B cell (primary cell): Measurements from ENCODE around the gene NUP93. TPM values are rescaled to one million over a fixed set of nuclear protein-coding genes. Genes with fewer than 3 reads are reported as not detected.

Experiments
- ATAC-seq: fragments of 200-7000 bp; cut with Tn5 transposase; one replicate; pipeline ENCODE4 v1.10.0; 2021; ENCODE audit warnings: low read depth, mild to moderate bottlenecking, moderate number of reproducible peaks, moderate library complexity
- CTCF ChIA-PET: fragments of 350-600 bp; sonication (Branson Sonifier 250); formaldehyde crosslinking; loops from one replicate; lab custom pipeline; 2021; ENCODE audit warnings: antibody characterized with exemption, inconsistent platforms; lab: Charles Lee
- POLR2A ChIA-PET: fragments of 350-600 bp; sonication (Branson Sonifier 250); formaldehyde crosslinking; loops from one replicate; lab custom pipeline; 2021; ENCODE audit warnings: antibody characterized with exemption; lab: Charles Lee
- DNase-seq: peaks from one replicate; pipeline ENCODE4 v3.0.0; 2013
- H2AFZ ChIP-seq: 2 replicates; pipeline ENCODE4 v1.6.1; 2012; ENCODE audit warnings: mild to moderate bottlenecking, low read depth, low read length; ENCODE audit not compliant: insufficient read depth, poor library complexity, severe bottlenecking
- H3K27ac ChIP-seq, 2 donors: 1 replicate in 1 of 2; 2 replicates in 1 of 2; pipeline ENCODE4 v1.5.1; 2012 to 2013; ENCODE audit warnings: low read length in 2 of 2, mild to moderate bottlenecking in 2 of 2, moderate library complexity in 1 of 2
- H3K27me3 ChIP-seq, 4 experiments: fragments of 200-600 bp in 1 of 4; sonication (generic) in 1 of 4; replicated peaks in 1 of 4; 1 replicate in 2 of 4; 2 replicates in 2 of 4; pipeline versions ENCODE4 v1.6.1 to v1.7.0; 2013 to 2016; ENCODE audit warnings: low read length in 3 of 4, mild to moderate bottlenecking in 2 of 4, mixed read lengths in 1 of 4, moderate library complexity in 1 of 4; ENCODE audit not compliant: insufficient read depth in 4 of 4, control insufficient read depth in 3 of 4; ENCODE audit errors: control extremely low read depth in 1 of 4
- H3K36me3 ChIP-seq, 2 experiments: replicated peaks in 1 of 2; 1 replicate in 1 of 2; 2 replicates in 1 of 2; pipeline versions ENCODE4 v1.6.1 to v1.7.1; 2013; ENCODE audit warnings: low read length in 1 of 2; ENCODE audit not compliant: insufficient read depth in 2 of 2, control insufficient read depth in 1 of 2; ENCODE audit errors: control extremely low read depth in 1 of 2, extremely low read depth in 1 of 2
- H3K4me1 ChIP-seq, 2 donors: fragments of 200-600 bp in 1 of 2; sonication (generic) in 1 of 2; 1 replicate in 1 of 2; 2 replicates in 1 of 2; pipeline versions ENCODE4 v1.5.1 to v1.6.1; 2013 to 2017; ENCODE audit warnings: low read length in 2 of 2; ENCODE audit not compliant: control insufficient read depth in 2 of 2, insufficient read depth in 2 of 2
- H3K4me2 ChIP-seq: replicated peaks from 2 replicates; pipeline ENCODE3; 2012; ENCODE audit warnings: mild to moderate bottlenecking, low read depth, low read length; ENCODE audit not compliant: poor library complexity, severe bottlenecking
- H3K4me3 ChIP-seq, 5 experiments: fragments of 200-600 bp in 1 of 5; sonication (generic) in 1 of 5; 1 replicate in 3 of 5; 2 replicates in 2 of 5; pipeline versions ENCODE4 v1.5.1 to v1.7.0; 2011 to 2016; ENCODE audit warnings: low read length in 4 of 5, mild to moderate bottlenecking in 4 of 5, low read depth in 2 of 5, control low read depth in 1 of 5, moderate library complexity in 1 of 5; ENCODE audit not compliant: insufficient read depth in 1 of 5; ENCODE audit errors: control extremely low read depth in 1 of 5, extremely low read depth in 1 of 5
- H3K79me2 ChIP-seq: fragments of 200-600 bp; sonication (generic); one replicate; pipeline ENCODE4 v1.6.0; 2016; ENCODE audit warnings: low read length; ENCODE audit not compliant: control insufficient read depth, insufficient read depth
- H3K9ac ChIP-seq: fragments of 200-600 bp; sonication (generic); 2 replicates; pipeline ENCODE4 v1.6.1; 2017; ENCODE audit warnings: mild to moderate bottlenecking, low read length, moderate library complexity
- H3K9me3 ChIP-seq, 3 donors: one replicate each; pipeline versions ENCODE4 v1.6.1 to v1.7.1; 2013; ENCODE audit warnings: low read length in 2 of 3; ENCODE audit not compliant: control insufficient read depth in 2 of 3, insufficient read depth in 1 of 3; ENCODE audit errors: control extremely low read depth in 1 of 3
- H4K20me1 ChIP-seq: 2 replicates; pipeline ENCODE4 v1.6.0; 2012; ENCODE audit warnings: mild to moderate bottlenecking, low read length; ENCODE audit not compliant: insufficient read depth, control insufficient read depth, poor library complexity, severe bottlenecking
- H3K27ac Mint-ChIP-seq: one replicate; pipeline ENCODE4 v1.8.0; 2021; ENCODE audit warnings: mixed read lengths
- H3K27me3 Mint-ChIP-seq: one replicate; pipeline ENCODE4 v1.8.0; 2021; ENCODE audit warnings: mixed read lengths
- H3K4me1 Mint-ChIP-seq: one replicate; pipeline ENCODE4 v1.8.0; 2021; ENCODE audit warnings: mixed read lengths
- H3K4me3 Mint-ChIP-seq: one replicate; pipeline ENCODE4 v1.8.0; 2021; ENCODE audit warnings: mixed read lengths
- H3K9me3 Mint-ChIP-seq: one replicate; pipeline ENCODE4 v1.8.0; 2022; ENCODE audit warnings: mixed read lengths; ENCODE audit not compliant: insufficient read depth
- CTCF ChIP-seq: fragments of 200-600 bp; IDR thresholded peaks from one replicate; pipeline ENCODE4 v1.8.0; 2022; ENCODE audit warnings: antibody characterized with exemption, mild to moderate bottlenecking
- EZH2 ChIP-seq: IDR thresholded peaks from 2 replicates; pipeline ENCODE4 v1.6.1; 2012; ENCODE audit warnings: borderline replicate concordance, low read depth, mild to moderate bottlenecking, moderate library complexity, low read length; ENCODE audit not compliant: insufficient read depth, poor library complexity, severe bottlenecking
- WGBS: methylation state at CpG from one replicate; pipeline ENCODE4 v1.1.5; 2013; ENCODE audit warnings: missing lambda C conversion rate; ENCODE audit not compliant: insufficient coverage; 5-methylcytosine and 5-hydroxymethylcytosine counted together
- intact Hi-C: fragments of 100-400 bp; cut with micrococcal nuclease; formaldehyde crosslinking; loops from one replicate; pipeline ENCODE4 v1.10.0; 2022
- polyA plus RNA-seq: library from polyadenylated mRNA; depleted of rRNA; stranded (reverse); fragments of >200 nt; gene quantifications from 2 replicates; pipeline ENCODE4 v1.2.3, GENCODE V29; 2012
- total RNA-seq, 2 donors: library from RNA; stranded (reverse); fragments of 120-200 nt in 1 of 2; gene quantifications; 1 replicate in 1 of 2; 2 replicates in 1 of 2; pipeline versions ENCODE4 v1.2.3 to v1.2.4, GENCODE V29; 2013 to 2022

The NUP93 gene
- total and polyA plus RNA-seq, 2 donors (not counting 1 experiment from before 2014, with no cell fraction given): 23.6 to 64.6 TPM

- Histone ChIP-seq H3K27ac (peak within 1 kb of the TSS in 1 of 2 donors; percentile 55), H3K4me1 (peaks cover 14 to 15% of the 10 kb centered on the region in 2 donors), H3K9me3 (peaks cover 0 to 6% (median 0%) of the 10 kb centered on the region in 3 donors), H2AFZ (peak within 1 kb of the TSS; percentile 93), H3K79me2 (no peaks in the 10 kb centered on the region), H3K4me3 (peak within 1 kb of the TSS; percentile 55 to 74 (median 59)), H3K27me3 (peaks cover 0 to 14% (median 4%) of the 10 kb centered on the region in 4 experiments), H3K9ac (peak within 1 kb of the TSS; percentile 75), H3K36me3 (no peaks in the 10 kb centered on the region), H4K20me1 (no peaks in the 10 kb centered on the region), H3K4me2 (peak within 1 kb of the TSS; percentile 93)
- intact Hi-C loops: loop anchor here (1.0 to 10.0 kb wide), 6 partner anchors 20 to 162 kb away; partner anchors contain the start of genes BBS2, MT1A, MT1F and MT1M
- DNase-seq (peak; percentile 76), ATAC-seq (peak; percentile 98)
- H3K9me3 Mint-ChIP-seq: peaks cover 2% of the 10 kb centered on the region
- TF ChIP-seq CTCF (no peak), EZH2 (no peak)
- ChIA-PET POLR2A (interaction anchor here (0.5 to 0.6 kb wide), 2 partner anchors 19 to 25 kb away, joined by 3 read pairs; no protein-coding TSS in a partner anchor), CTCF (interaction anchor here (1.4 to 2.2 kb wide), 3 partner anchors 19 to 105 kb away, joined by 4 to 17 read pairs (median 5); no protein-coding TSS in a partner anchor)
- H3K4me1 Mint-ChIP-seq: peaks cover 21% of the 10 kb centered on the region
- 2% methylated on average over 46 of the region's 49 CpGs for WGBS
- H3K4me3 Mint-ChIP-seq: peak within 1 kb of the TSS; percentile 95
- H3K27ac Mint-ChIP-seq: peak within 1 kb of the TSS; percentile 81
- peaks cover 10% of the 10 kb centered on the region for H3K27me3 Mint-ChIP-seq
Measured at GRCh38 chr16:56681939-56682702, 47.8 kb upstream of the NUP93 start, which contains the start of gene MT1X. Gene MT1X, plus strand, starts transcription at chr16:56682470. Its CDS starts 71 bp downstream, at chr16:56682541.
